Left ventricle myocardium superior (tissue), 1 donor: ENCODE data around the gene DDX3X. TPM values are rescaled to one million over a fixed set of nuclear protein-coding genes. Genes with fewer than 3 reads are reported as not detected.
"Not testable (repeated sequence)": the region's sequence is repeated elsewhere in the genome, so short reads cannot be mapped to it uniquely, and the experiment has no call there.

Experiments used
- ATAC-seq: fragments of 200-7000 bp; cut with Tn5 transposase; one replicate; pipeline ENCODE4 v1.9.1; 2020; ENCODE audit warnings: mild to moderate bottlenecking, moderate library complexity
- DNase-seq: peaks from one replicate; pipeline ENCODE4 v3.0.0-alpha.2; 2020
- intact Hi-C: fragments of 100-400 bp; cut with micrococcal nuclease; formaldehyde crosslinking; loops from one replicate; pipeline ENCODE4 v1.11.0; 2022
- total RNA-seq: library from RNA; stranded (reverse); fragmentation: NEBNext Ultra II Directional; extraction: Animal tissue kit (Norgen Biotek cat#: 25700); gene quantifications from one replicate; pipeline ENCODE4 v1.2.1, GENCODE V29; 2021
- donor health status: DM: no; HTN: yes; CAD: no; lungs with severe emphysema.

DDX3X gene
- total RNA-seq, 1 donor from 2014 or later, result 140 TPM

- intact Hi-C loops, result no loop called here
- no peak for ATAC-seq
These were observed 63.8 kb downstream of the DDX3X start for GRCh38 chrX:41397768-41398167.

GRCh38 chrX:41402556-41402955, 68.6 kb downstream of the DDX3X start:
- DNase-seq, ATAC-seq, intact Hi-C loops: not testable (repeated sequence)

More at GRCh38 chrX:41397768-41398167, 63.8 kb downstream of the DDX3X start:
- DNase-seq, result no peak

GRCh38 chrX:41405551-41405950, 71.6 kb downstream of the DDX3X start:
- no peak for ATAC-seq
- no peak for DNase-seq
- intact Hi-C loops, result no loop called here

- intact Hi-C loops, result no loop called here
- DNase-seq (no peak), ATAC-seq (no peak)
These were observed 72.2 kb downstream of the DDX3X start for GRCh38 chrX:41406201-41406600.

- ATAC-seq (no peak), DNase-seq (no peak)
- intact Hi-C loops, result no loop called here
These were observed 73.9 kb downstream of the DDX3X start for GRCh38 chrX:41407816-41408215.

- ATAC-seq, result no peak
- DNase-seq, result no peak
- intact Hi-C loops, result no loop called here
These were observed 74.6 kb downstream of the DDX3X start for GRCh38 chrX:41408576-41408975.

GRCh38 chrX:41409006-41409405, 75.0 kb downstream of the DDX3X start:
- DNase-seq (no peak), ATAC-seq (no peak)
- intact Hi-C loops, result no loop called here

GRCh38 chrX:41411222-41411621, 77.3 kb downstream of the DDX3X start:
- DNase-seq, intact Hi-C loops, ATAC-seq: not testable (repeated sequence)

- DNase-seq, result no peak
- intact Hi-C loops, result no loop called here
- ATAC-seq, result no peak
These were observed 78.5 kb downstream of the DDX3X start for GRCh38 chrX:41412261-41413081.

Other genes with a start within 250 kb of the DDX3X start
- gene USP9X, start 248.7 kb upstream of the DDX3X start, total RNA-seq, result 51.7 TPM
- not detected for gene NYX, start 113.2 kb downstream of the DDX3X start, total RNA-seq